ENCODE measurements around the gene SPON1.

Gene SPON1

DNA sequence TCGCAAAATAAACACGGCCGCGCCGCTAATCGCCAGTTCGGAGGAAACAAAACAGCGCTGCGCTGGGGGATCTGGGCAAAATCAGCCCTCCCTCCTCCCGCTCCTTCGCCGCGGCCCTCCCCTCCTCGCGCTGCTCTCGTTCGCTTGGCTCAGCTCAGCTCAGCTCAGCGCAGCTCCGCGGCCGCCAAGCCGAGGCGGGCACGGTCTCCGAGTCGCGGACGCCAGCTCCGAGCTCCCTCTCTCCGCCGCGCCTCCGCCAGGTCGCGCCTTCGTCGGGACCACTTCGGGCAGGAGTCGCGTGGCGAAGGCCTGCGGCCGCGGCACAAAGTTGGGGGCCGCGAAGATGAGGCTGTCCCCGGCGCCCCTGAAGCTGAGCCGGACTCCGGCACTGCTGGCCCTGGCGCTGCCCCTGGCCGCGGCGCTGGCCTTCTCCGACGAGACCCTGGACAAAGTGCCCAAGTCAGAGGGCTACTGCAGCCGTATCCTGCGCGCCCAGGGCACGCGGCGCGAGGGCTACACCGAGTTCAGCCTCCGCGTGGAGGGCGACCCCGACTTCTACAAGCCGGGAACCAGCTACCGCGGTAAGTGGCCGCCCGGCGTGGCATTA is at the start of gene SPON1:
TSS of gene SPON1 (plus strand) at position 162 of the 607 bp plus-strand sequence. CDS start at position 344, 182 bp downstream.
- H3K9me3 ChIP-seq (ENCODE audit: insufficient read depth, low read length, severe bottlenecking) = no peaks in the 10 kb centered on the region
- no peaks in the 10 kb centered on the region for H3K4me1 ChIP-seq (ENCODE audit: insufficient read depth, low read length)
- no peaks in the 10 kb centered on the region for H3K79me2 ChIP-seq (ENCODE audit: insufficient read depth, low read length)
- peaks cover 43% of the 10 kb centered on the region for H3K27me3 ChIP-seq (ENCODE audit: insufficient read depth, low read length, poor library complexity)
- H3K4me2 ChIP-seq (ENCODE audit: insufficient read depth, low read length) = no peak within 1 kb of the TSS
- TF ChIP-seq EZH2 (IDR thresholded peaks at IDR 0.05; ENCODE audit: borderline replicate concordance, low read depth, low read length, severe bottlenecking) = no peak
- TF ChIP-seq, protein P1, sequence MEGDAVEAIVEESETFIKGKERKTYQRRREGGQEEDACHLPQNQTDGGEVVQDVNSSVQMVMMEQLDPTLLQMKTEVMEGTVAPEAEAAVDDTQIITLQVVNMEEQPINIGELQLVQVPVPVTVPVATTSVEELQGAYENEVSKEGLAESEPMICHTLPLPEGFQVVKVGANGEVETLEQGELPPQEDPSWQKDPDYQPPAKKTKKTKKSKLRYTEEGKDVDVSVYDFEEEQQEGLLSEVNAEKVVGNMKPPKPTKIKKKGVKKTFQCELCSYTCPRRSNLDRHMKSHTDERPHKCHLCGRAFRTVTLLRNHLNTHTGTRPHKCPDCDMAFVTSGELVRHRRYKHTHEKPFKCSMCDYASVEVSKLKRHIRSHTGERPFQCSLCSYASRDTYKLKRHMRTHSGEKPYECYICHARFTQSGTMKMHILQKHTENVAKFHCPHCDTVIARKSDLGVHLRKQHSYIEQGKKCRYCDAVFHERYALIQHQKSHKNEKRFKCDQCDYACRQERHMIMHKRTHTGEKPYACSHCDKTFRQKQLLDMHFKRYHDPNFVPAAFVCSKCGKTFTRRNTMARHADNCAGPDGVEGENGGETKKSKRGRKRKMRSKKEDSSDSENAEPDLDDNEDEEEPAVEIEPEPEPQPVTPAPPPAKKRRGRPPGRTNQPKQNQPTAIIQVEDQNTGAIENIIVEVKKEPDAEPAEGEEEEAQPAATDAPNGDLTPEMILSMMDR (IDR thresholded peaks at IDR 0.05; ENCODE audit: borderline replicate concordance, extremely low read depth, low read length, poor library complexity, severe bottlenecking) = no peak
- no peak within 1 kb of the TSS for H2AFZ ChIP-seq (ENCODE audit: low read depth, low read length)
- no peak for ATAC-seq (ENCODE audit: insufficient read depth, low read depth)
- no peak within 1 kb of the TSS for H3K4me3 ChIP-seq (ENCODE audit: low read depth in 1 of 2, low read length in 2 of 2)
- no peaks in the 10 kb centered on the region for H3K36me3 ChIP-seq (ENCODE audit: insufficient read depth, low read length)
- no peak within 1 kb of the TSS for H3K9ac ChIP-seq (ENCODE audit: low read depth, low read length)
- no peak within 1 kb of the TSS for H3K27ac ChIP-seq (ENCODE audit: low read length)
- no peak for DNase-seq
- H4K20me1 ChIP-seq (ENCODE audit: insufficient read depth, low read length) = no peaks in the 10 kb centered on the region

DNA sequence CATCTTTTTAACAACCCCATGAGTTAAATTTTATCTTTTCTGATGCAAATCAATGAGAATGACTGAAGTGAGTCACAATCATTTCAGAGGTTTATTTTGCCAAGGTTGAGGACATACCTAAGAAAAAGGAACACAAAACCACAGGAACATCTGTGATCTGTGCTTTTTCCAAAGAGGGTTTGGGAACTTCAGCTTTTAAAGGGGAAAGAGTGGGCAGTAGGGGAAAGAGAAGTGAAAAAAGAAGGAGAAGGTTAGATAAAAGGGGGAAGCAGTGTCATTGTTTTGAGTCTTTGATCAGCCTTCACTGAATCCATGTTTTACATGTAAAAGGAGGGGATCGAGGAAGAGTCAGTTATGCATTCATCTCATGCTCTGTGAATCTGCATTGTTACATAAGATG is 45.3 kb upstream of the SPON1 start:
- Histone ChIP-seq H3K79me2 (ENCODE audit: insufficient read depth, low read length) (no peaks in the 10 kb centered on the region), H3K4me1 (ENCODE audit: insufficient read depth, low read length) (no peaks in the 10 kb centered on the region), H3K27me3 (ENCODE audit: insufficient read depth, low read length, poor library complexity) (peaks cover 7% of the 10 kb centered on the region), H3K9ac (ENCODE audit: low read depth, low read length) (no peak overlapping the region), H2AFZ (ENCODE audit: low read depth, low read length) (no peak overlapping the region), H3K4me2 (ENCODE audit: insufficient read depth, low read length) (no peak overlapping the region), H3K4me3 (ENCODE audit: low read depth in 1 of 2, low read length in 2 of 2) (no peak overlapping the region), H3K27ac (ENCODE audit: low read length) (no peak overlapping the region), H3K9me3 (ENCODE audit: insufficient read depth, low read length, severe bottlenecking) (no peaks in the 10 kb centered on the region), H4K20me1 (ENCODE audit: insufficient read depth, low read length) (no peaks in the 10 kb centered on the region), H3K36me3 (ENCODE audit: insufficient read depth, low read length) (no peaks in the 10 kb centered on the region)
- no peak for TF ChIP-seq EZH2 (IDR thresholded peaks at IDR 0.05; ENCODE audit: borderline replicate concordance, low read depth, low read length, severe bottlenecking)
- TF ChIP-seq, protein P1 (IDR thresholded peaks at IDR 0.05; ENCODE audit: borderline replicate concordance, extremely low read depth, low read length, poor library complexity, severe bottlenecking) = no peak
- no peak for DNase-seq
- no peak for ATAC-seq (ENCODE audit: insufficient read depth, low read depth)

DNA sequence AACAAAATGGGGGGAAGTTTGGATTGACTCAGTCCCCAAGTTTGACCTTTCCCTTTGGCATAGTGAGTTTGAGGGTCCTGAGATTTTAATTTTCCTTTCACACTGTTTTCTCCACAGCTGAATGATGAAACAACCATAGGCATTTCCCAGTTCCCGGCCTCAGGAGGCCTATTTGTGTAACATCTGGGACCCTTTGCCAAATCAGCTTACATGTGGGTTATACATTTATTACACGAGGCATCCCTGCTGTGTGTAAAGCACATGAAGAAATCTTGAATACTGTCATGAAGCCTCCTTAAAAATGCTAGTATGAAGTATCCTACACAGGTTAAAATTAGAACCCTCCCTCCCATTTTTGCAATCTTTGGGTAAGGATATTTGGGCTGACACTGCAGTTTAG is 44.6 kb upstream of the SPON1 start:
- Histone ChIP-seq H3K4me2 (ENCODE audit: insufficient read depth, low read length) (no peak overlapping the region), H4K20me1 (ENCODE audit: insufficient read depth, low read length) (no peaks in the 10 kb centered on the region), H2AFZ (ENCODE audit: low read depth, low read length) (no peak overlapping the region), H3K79me2 (ENCODE audit: insufficient read depth, low read length) (no peaks in the 10 kb centered on the region), H3K4me1 (ENCODE audit: insufficient read depth, low read length) (no peaks in the 10 kb centered on the region), H3K27me3 (ENCODE audit: insufficient read depth, low read length, poor library complexity) (peaks cover 7% of the 10 kb centered on the region), H3K9ac (ENCODE audit: low read depth, low read length) (no peak overlapping the region), H3K4me3 (ENCODE audit: low read depth in 1 of 2, low read length in 2 of 2) (no peak overlapping the region), H3K27ac (ENCODE audit: low read length) (no peak overlapping the region), H3K36me3 (ENCODE audit: insufficient read depth, low read length) (no peaks in the 10 kb centered on the region), H3K9me3 (ENCODE audit: insufficient read depth, low read length, severe bottlenecking) (no peaks in the 10 kb centered on the region)
- ATAC-seq (ENCODE audit: insufficient read depth, low read depth) (no peak), DNase-seq (no peak)
- TF ChIP-seq EZH2 (IDR thresholded peaks at IDR 0.05; ENCODE audit: borderline replicate concordance, low read depth, low read length, severe bottlenecking) = no peak
- TF ChIP-seq, protein P1 (IDR thresholded peaks at IDR 0.05; ENCODE audit: borderline replicate concordance, extremely low read depth, low read length, poor library complexity, severe bottlenecking) = no peak
